ENCODE results near the gene DISP2.
A peak's percentile ranks its signal among the peaks of the same experiment; 100 is the strongest.

Gene DISP2

DNA sequence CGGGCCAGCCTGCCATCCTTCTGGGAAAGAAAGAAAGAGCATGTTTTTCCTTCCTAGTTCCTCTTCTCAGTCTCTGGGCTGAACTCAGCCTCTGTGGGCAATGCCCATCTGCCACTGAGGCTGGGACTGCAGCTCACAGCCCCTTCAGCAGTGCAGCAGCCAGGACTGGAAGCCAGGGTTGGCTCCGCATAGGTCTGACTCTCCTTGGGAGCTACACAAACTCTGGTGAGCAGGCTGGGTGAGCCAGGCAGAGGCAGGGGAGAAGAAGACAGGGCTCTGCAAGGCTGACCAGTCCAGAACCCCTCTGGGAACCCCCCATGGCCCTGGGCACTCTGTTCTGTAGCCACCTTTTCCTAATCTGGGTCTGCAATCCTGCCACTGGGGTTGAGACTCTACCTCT, 3.6 kb downstream of the DISP2 start:
- Histone ChIP-seq H3K27me3 (ENCODE audit: control insufficient read depth in 3 of 3, insufficient read depth in 3 of 3, low read depth in 1 of 3, low read length in 3 of 3) (peaks cover 0 to 82% (median 25%) of the 10 kb centered on the region in 3 experiments), H3K4me1 (ENCODE audit: control insufficient read depth in 2 of 2, insufficient read depth in 1 of 2, low read depth in 1 of 2, low read length in 2 of 2) (peaks cover 9 to 10% of the 10 kb centered on the region in 2 donors), H3K4me3 (ENCODE audit: low read length in 2 of 2) (no peak overlapping the region), H2BK15ac (ENCODE audit: low read length) (no peak overlapping the region), H2AK5ac (ENCODE audit: low read depth, low read length) (no peak overlapping the region), H2AFZ (ENCODE audit: low read length) (no peak overlapping the region), H3K9ac (ENCODE audit: low read depth, low read length, poor library complexity) (no peak overlapping the region), H3K14ac (ENCODE audit: low read length) (no peak overlapping the region), H4K8ac (ENCODE audit: low read depth, low read length) (no peak overlapping the region), H3K23ac (ENCODE audit: low read depth, low read length, poor library complexity) (no peak overlapping the region), H3K36me3 (replicated peaks in 1 of 2; ENCODE audit: control insufficient read depth in 2 of 2, insufficient read depth in 2 of 2, low read length in 2 of 2) (no peaks in the 10 kb centered on the region), H3K9me3 (replicated peaks in 1 of 2; ENCODE audit: control insufficient read depth in 2 of 2, insufficient read depth in 1 of 2, low read depth in 1 of 2, low read length in 2 of 2) (no peaks in the 10 kb centered on the region), H3K4me2 (ENCODE audit: insufficient read depth, low read length, poor library complexity, severe bottlenecking) (no peak overlapping the region), H3K4ac (ENCODE audit: low read length) (no peak overlapping the region), H3K79me1 (ENCODE audit: low read depth, low read length) (no peaks in the 10 kb centered on the region), H2BK5ac (ENCODE audit: low read length) (no peak overlapping the region), H3K18ac (ENCODE audit: low read length) (no peak overlapping the region), H3K27ac (replicated peaks; ENCODE audit: low read length) (no peak overlapping the region), H2BK120ac (ENCODE audit: low read depth, low read length) (no peak overlapping the region), H4K91ac (ENCODE audit: low read depth, low read length, poor library complexity) (no peak overlapping the region), H2BK12ac (ENCODE audit: low read length) (no peak overlapping the region)
- DNase-seq (ENCODE audit: low spot score): no peak
- no CpG with 5 or more reads among the region's 2 CpGs for WGBS, 2 donors (ENCODE audit: extremely low coverage in 2 of 2, insufficient read length in 2 of 2, insufficient replicate concordance in 1 of 2)

DNA sequence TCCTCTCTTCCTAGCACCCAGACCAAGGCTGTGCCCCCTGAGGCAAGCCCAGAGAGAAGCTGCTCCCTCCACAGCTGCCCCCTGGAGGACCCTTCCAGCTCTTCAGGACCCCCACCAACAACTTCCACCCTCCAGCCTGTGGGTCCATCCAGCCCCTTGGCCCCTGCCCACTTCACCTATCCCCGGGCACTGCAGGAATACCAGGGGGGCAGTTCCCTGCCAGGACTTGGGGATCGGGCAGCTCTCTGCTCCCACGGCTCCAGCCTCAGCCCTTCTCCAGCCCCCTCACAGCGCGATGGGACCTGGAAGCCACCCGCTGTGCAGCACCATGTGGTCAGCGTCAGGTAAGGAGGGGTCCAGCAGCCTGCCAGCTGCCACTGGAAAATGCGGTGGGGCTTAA, 5.6 kb downstream of the DISP2 start:
- Histone ChIP-seq H3K27me3 (ENCODE audit: control insufficient read depth in 3 of 3, insufficient read depth in 3 of 3, low read depth in 1 of 3, low read length in 3 of 3) (peaks cover 0 to 89% (median 36%) of the 10 kb centered on the region in 3 experiments), H2BK120ac (ENCODE audit: low read depth, low read length) (peak overlapping the region; percentile 20), H4K8ac (ENCODE audit: low read depth, low read length) (no peak overlapping the region), H3K23ac (ENCODE audit: low read depth, low read length, poor library complexity) (no peak overlapping the region), H3K79me1 (ENCODE audit: low read depth, low read length) (no peaks in the 10 kb centered on the region), H2AFZ (ENCODE audit: low read length) (no peak overlapping the region), H3K9ac (ENCODE audit: low read depth, low read length, poor library complexity) (no peak overlapping the region), H2BK5ac (ENCODE audit: low read length) (no peak overlapping the region), H3K36me3 (replicated peaks in 1 of 2; ENCODE audit: control insufficient read depth in 2 of 2, insufficient read depth in 2 of 2, low read length in 2 of 2) (no peaks in the 10 kb centered on the region), H2BK12ac (ENCODE audit: low read length) (no peak overlapping the region), H2BK15ac (ENCODE audit: low read length) (no peak overlapping the region), H3K4me3 (ENCODE audit: low read length in 2 of 2) (no peak overlapping the region), H3K9me3 (replicated peaks in 1 of 2; ENCODE audit: control insufficient read depth in 2 of 2, insufficient read depth in 1 of 2, low read depth in 1 of 2, low read length in 2 of 2) (no peaks in the 10 kb centered on the region), H3K14ac (ENCODE audit: low read length) (no peak overlapping the region), H3K4ac (ENCODE audit: low read length) (no peak overlapping the region), H3K4me1 (ENCODE audit: control insufficient read depth in 2 of 2, insufficient read depth in 1 of 2, low read depth in 1 of 2, low read length in 2 of 2) (peaks cover 3 to 10% of the 10 kb centered on the region in 2 donors), H3K4me2 (ENCODE audit: insufficient read depth, low read length, poor library complexity, severe bottlenecking) (no peak overlapping the region), H3K18ac (ENCODE audit: low read length) (no peak overlapping the region), H2AK5ac (ENCODE audit: low read depth, low read length) (no peak overlapping the region), H4K91ac (ENCODE audit: low read depth, low read length, poor library complexity) (no peak overlapping the region), H3K27ac (replicated peaks; ENCODE audit: low read length) (no peak overlapping the region)
- DNase-seq (ENCODE audit: low spot score): no peak
- WGBS, 2 donors (ENCODE audit: extremely low coverage in 2 of 2, insufficient read length in 2 of 2, insufficient replicate concordance in 1 of 2): no CpG with 5 or more reads among the region's 8 CpGs

DNA sequence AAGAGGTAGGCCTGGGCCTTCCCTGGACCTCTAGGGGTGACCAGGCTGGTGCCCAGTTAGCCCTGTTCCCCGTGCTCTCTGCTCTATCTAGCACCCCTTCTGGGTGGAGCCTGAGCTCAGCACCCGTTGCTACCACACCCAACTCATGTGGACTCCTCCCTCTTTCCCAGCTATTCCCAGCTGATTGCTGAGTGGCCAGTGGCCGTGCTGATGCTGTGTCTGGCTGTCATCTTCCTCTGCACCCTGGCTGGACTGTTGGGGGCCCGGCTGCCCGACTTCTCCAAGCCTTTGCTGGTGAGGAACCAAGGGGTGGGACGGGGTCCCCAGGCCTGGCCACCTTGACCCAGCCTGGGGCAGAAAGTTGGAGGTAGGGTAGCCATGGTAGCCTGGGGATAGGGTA, 6.2 kb downstream of the DISP2 start:
- H3K18ac ChIP-seq (ENCODE audit: low read length): no peak overlapping the region
- H3K4ac ChIP-seq (ENCODE audit: low read length): no peak overlapping the region
- no CpG with 5 or more reads among the region's 6 CpGs for whole genome bisulfite sequencing, 2 donors (ENCODE audit: extremely low coverage in 2 of 2, insufficient read length in 2 of 2, insufficient replicate concordance in 1 of 2)
- no peak overlapping the region for H3K23ac ChIP-seq (ENCODE audit: low read depth, low read length, poor library complexity)
- no peak overlapping the region for H2BK15ac ChIP-seq (ENCODE audit: low read length)
- H4K8ac ChIP-seq (ENCODE audit: low read depth, low read length): no peak overlapping the region
- no peak overlapping the region for H3K4me3 ChIP-seq (ENCODE audit: low read length in 2 of 2)
- no peak overlapping the region for H3K14ac ChIP-seq (ENCODE audit: low read length)
- H3K27me3 ChIP-seq (ENCODE audit: control insufficient read depth in 3 of 3, insufficient read depth in 3 of 3, low read depth in 1 of 3, low read length in 3 of 3): peaks cover 0 to 89% (median 36%) of the 10 kb centered on the region in 3 experiments
- no peak overlapping the region for H2BK120ac ChIP-seq (ENCODE audit: low read depth, low read length)
- no peak for DNase-seq (ENCODE audit: low spot score)
- H2AFZ ChIP-seq (ENCODE audit: low read length): no peak overlapping the region
- H4K91ac ChIP-seq (ENCODE audit: low read depth, low read length, poor library complexity): no peak overlapping the region
- no peak overlapping the region for H2AK5ac ChIP-seq (ENCODE audit: low read depth, low read length)
- H2BK5ac ChIP-seq (ENCODE audit: low read length): no peak overlapping the region
- no peaks in the 10 kb centered on the region for H3K36me3 ChIP-seq (replicated peaks in 1 of 2; ENCODE audit: control insufficient read depth in 2 of 2, insufficient read depth in 2 of 2, low read length in 2 of 2)
- H3K79me1 ChIP-seq (ENCODE audit: low read depth, low read length): no peaks in the 10 kb centered on the region
- no peak overlapping the region for H3K27ac ChIP-seq (replicated peaks; ENCODE audit: low read length)
- H2BK12ac ChIP-seq (ENCODE audit: low read length): no peak overlapping the region
- no peaks in the 10 kb centered on the region for H3K9me3 ChIP-seq (replicated peaks in 1 of 2; ENCODE audit: control insufficient read depth in 2 of 2, insufficient read depth in 1 of 2, low read depth in 1 of 2, low read length in 2 of 2)
- no peak overlapping the region for H3K9ac ChIP-seq (ENCODE audit: low read depth, low read length, poor library complexity)
- H3K4me1 ChIP-seq (ENCODE audit: control insufficient read depth in 2 of 2, insufficient read depth in 1 of 2, low read depth in 1 of 2, low read length in 2 of 2): peaks cover 0 to 6% of the 10 kb centered on the region in 2 donors
- H3K4me2 ChIP-seq (ENCODE audit: insufficient read depth, low read length, poor library complexity, severe bottlenecking): no peak overlapping the region

DNA sequence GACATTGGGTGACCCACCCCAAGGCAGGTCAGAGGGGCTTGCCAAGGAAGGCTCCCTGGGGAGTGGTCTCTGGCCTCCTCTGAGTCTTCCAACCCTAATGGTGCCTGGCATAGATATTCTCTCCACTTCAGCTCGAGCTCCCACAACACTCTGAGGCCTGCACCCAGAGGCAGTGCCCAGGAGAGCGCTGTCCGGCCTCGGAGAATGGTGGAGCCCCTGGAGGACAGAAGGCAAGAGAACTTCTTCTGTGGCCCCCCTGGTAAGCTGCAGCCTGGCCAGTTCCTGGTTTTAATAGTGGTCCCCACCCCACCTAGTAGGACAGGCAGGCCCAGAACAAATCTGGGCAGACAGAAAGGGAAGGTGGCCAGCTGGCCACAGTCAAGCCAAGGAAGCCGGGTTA, 7.0 kb downstream of the DISP2 start:
- H2BK15ac ChIP-seq (ENCODE audit: low read length): no peak overlapping the region
- H3K27ac ChIP-seq (replicated peaks; ENCODE audit: low read length): no peak overlapping the region
- H3K14ac ChIP-seq (ENCODE audit: low read length): no peak overlapping the region
- WGBS, 2 donors (ENCODE audit: extremely low coverage in 2 of 2, insufficient read length in 2 of 2, insufficient replicate concordance in 1 of 2): no CpG with 5 or more reads among the region's 5 CpGs
- no peak overlapping the region for H4K91ac ChIP-seq (ENCODE audit: low read depth, low read length, poor library complexity)
- no peak overlapping the region for H2BK120ac ChIP-seq (ENCODE audit: low read depth, low read length)
- no peaks in the 10 kb centered on the region for H3K79me1 ChIP-seq (ENCODE audit: low read depth, low read length)
- no peak for DNase-seq (ENCODE audit: low spot score)
- no peaks in the 10 kb centered on the region for H3K36me3 ChIP-seq (replicated peaks in 1 of 2; ENCODE audit: control insufficient read depth in 2 of 2, insufficient read depth in 2 of 2, low read length in 2 of 2)
- H4K8ac ChIP-seq (ENCODE audit: low read depth, low read length): no peak overlapping the region
- H3K4ac ChIP-seq (ENCODE audit: low read length): no peak overlapping the region
- H2AK5ac ChIP-seq (ENCODE audit: low read depth, low read length): no peak overlapping the region
- H3K4me3 ChIP-seq (ENCODE audit: low read length in 2 of 2): no peak overlapping the region
- no peak overlapping the region for H3K4me2 ChIP-seq (ENCODE audit: insufficient read depth, low read length, poor library complexity, severe bottlenecking)
- no peak overlapping the region for H2BK12ac ChIP-seq (ENCODE audit: low read length)
- peaks cover 0 to 88% (median 32%) of the 10 kb centered on the region in 3 experiments for H3K27me3 ChIP-seq (ENCODE audit: control insufficient read depth in 3 of 3, insufficient read depth in 3 of 3, low read depth in 1 of 3, low read length in 3 of 3)
- H2AFZ ChIP-seq (ENCODE audit: low read length): no peak overlapping the region
- no peaks in the 10 kb centered on the region for H3K9me3 ChIP-seq (replicated peaks in 1 of 2; ENCODE audit: control insufficient read depth in 2 of 2, insufficient read depth in 1 of 2, low read depth in 1 of 2, low read length in 2 of 2)
- H3K18ac ChIP-seq (ENCODE audit: low read length): no peak overlapping the region
- no peak overlapping the region for H2BK5ac ChIP-seq (ENCODE audit: low read length)
- no peak overlapping the region for H3K9ac ChIP-seq (ENCODE audit: low read depth, low read length, poor library complexity)
- H3K23ac ChIP-seq (ENCODE audit: low read depth, low read length, poor library complexity): no peak overlapping the region
- H3K4me1 ChIP-seq (ENCODE audit: control insufficient read depth in 2 of 2, insufficient read depth in 1 of 2, low read depth in 1 of 2, low read length in 2 of 2): peaks cover 0 to 6% of the 10 kb centered on the region in 2 donors

Measured in neuronal stem cell (in vitro differentiated cells).